Fibroblast of gingiva (primary cell): ENCODE results near the gene ZNF518A.
"Not testable (repeated sequence)": the region's sequence is repeated elsewhere in the genome, so short reads cannot be mapped to it uniquely, and the experiment has no call there.

Experiments
- DNase-seq: peaks from one replicate; pipeline ENCODE4 v3.0.0-alpha.2; 2011; ENCODE audit warnings: low read depth

Gene ZNF518A

GRCh38 chr10:96137567-96137966, 7.5 kb downstream of the ZNF518A start:
- DNase-seq = no peak

- no peak for DNase-seq
Measured at GRCh38 chr10:96138102-96138501, 8.0 kb downstream of the ZNF518A start.

GRCh38 chr10:96152437-96152836, 22.3 kb downstream of the ZNF518A start:
- DNase-seq = no peak

- no peak for DNase-seq
Measured at GRCh38 chr10:96153070-96153469, 23.0 kb downstream of the ZNF518A start.

GRCh38 chr10:96165726-96166125, 35.6 kb downstream of the ZNF518A start:
- no peak for DNase-seq

- no peak for DNase-seq
Measured at GRCh38 chr10:96168546-96168945, 38.4 kb downstream of the ZNF518A start.

- DNase-seq = no peak
Measured at GRCh38 chr10:96170230-96170629, 40.1 kb downstream of the ZNF518A start.

GRCh38 chr10:96172666-96173065, 42.6 kb downstream of the ZNF518A start:
- DNase-seq = no peak

- no peak for DNase-seq
Measured at GRCh38 chr10:96176985-96177384, 46.9 kb downstream of the ZNF518A start.

GRCh38 chr10:96188421-96188820, 58.3 kb downstream of the ZNF518A start:
- DNase-seq = peak; percentile 22

GRCh38 chr10:96188916-96189315, 58.8 kb downstream of the ZNF518A start:
- DNase-seq = peak; percentile 77

- not testable (repeated sequence) for DNase-seq
Measured at GRCh38 chr10:96189505-96189904, 59.4 kb downstream of the ZNF518A start.

- DNase-seq = no peak
Measured at GRCh38 chr10:96201525-96201924, 71.4 kb downstream of the ZNF518A start.

- no peak for DNase-seq
Measured at GRCh38 chr10:96205580-96205979, 75.5 kb downstream of the ZNF518A start.

GRCh38 chr10:96208271-96208670, 78.2 kb downstream of the ZNF518A start:
- no peak for DNase-seq

GRCh38 chr10:96208946-96209345, 78.8 kb downstream of the ZNF518A start:
- DNase-seq = no peak

- no peak for DNase-seq
Measured at GRCh38 chr10:96211764-96212163, 81.7 kb downstream of the ZNF518A start.

- no peak for DNase-seq
Measured at GRCh38 chr10:96212911-96213310, 82.8 kb downstream of the ZNF518A start.
